ENCODE results near the gene KRT37. TPM values are rescaled to one million over a fixed set of nuclear protein-coding genes. Genes with fewer than 3 reads are reported as not detected.

Gene KRT37
- polyA plus RNA-seq, 3 donors, result not detected

DNA sequence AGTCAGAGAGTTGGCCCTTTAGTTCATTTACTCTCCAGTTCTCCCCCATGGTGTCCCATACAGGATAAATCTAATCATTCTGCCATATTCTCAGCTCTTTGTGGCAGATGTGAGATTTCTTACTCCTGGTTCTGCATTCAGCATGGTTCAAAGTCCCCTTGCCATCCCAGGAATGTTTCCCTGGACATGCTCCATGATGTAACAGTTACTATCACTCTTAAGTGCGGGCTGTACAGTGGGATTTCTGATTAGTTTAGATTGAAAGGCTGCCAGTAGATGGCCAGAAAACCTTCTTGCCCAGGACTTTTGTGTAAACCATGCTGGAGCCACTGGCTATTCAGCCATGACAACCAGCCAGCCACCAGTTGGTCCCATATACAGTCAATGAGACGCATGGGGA, 10.4 kb downstream of the KRT37 start:
- H3K27me3 Mint-ChIP-seq (ENCODE audit: low read depth in 3 of 3), result peaks cover 6 to 11% (median 8%) of the 10 kb centered on the region in 3 donors

DNA sequence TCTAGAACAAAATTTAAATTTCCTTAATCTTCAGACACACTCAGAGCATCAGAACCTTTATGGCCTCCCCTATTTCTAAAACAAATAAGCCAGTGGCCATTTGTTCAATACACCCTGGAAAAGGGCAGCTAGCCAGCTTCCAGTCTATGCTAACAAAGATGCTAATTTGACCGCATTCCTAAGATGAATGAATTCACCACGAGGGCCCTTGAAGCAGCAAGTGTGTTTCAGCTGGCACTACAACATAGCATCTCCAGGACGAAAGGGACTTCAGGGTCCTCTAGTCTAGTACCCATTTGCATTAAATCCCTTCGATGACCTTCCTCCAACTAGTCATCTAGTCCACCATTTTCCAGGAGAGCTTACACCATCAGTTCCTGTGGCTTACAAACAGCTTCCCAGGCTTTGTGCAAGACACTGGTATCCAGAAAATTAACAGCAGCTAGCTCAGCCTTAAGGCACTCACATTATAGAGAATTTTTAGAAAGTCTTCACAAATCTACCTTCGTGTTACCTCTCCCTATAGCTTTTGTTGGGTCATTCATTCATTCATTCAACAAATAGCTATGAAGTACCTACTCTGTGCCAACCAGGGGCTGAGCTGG, 10.9 kb downstream of the KRT37 start:
- TF ChIP-seq, protein P1, sequence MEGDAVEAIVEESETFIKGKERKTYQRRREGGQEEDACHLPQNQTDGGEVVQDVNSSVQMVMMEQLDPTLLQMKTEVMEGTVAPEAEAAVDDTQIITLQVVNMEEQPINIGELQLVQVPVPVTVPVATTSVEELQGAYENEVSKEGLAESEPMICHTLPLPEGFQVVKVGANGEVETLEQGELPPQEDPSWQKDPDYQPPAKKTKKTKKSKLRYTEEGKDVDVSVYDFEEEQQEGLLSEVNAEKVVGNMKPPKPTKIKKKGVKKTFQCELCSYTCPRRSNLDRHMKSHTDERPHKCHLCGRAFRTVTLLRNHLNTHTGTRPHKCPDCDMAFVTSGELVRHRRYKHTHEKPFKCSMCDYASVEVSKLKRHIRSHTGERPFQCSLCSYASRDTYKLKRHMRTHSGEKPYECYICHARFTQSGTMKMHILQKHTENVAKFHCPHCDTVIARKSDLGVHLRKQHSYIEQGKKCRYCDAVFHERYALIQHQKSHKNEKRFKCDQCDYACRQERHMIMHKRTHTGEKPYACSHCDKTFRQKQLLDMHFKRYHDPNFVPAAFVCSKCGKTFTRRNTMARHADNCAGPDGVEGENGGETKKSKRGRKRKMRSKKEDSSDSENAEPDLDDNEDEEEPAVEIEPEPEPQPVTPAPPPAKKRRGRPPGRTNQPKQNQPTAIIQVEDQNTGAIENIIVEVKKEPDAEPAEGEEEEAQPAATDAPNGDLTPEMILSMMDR (IDR thresholded peaks at IDR 0.05), result no peak
- Histone ChIP-seq H3K4me3 (replicated peaks in 1 of 3; ENCODE audit: low read depth in 2 of 3, low read length in 3 of 3) (no peak overlapping the region), H3K36me3 (replicated peaks in 1 of 2; ENCODE audit: control insufficient read depth in 1 of 2, insufficient read depth in 2 of 2, low read length in 2 of 2) (no peaks in the 10 kb centered on the region), H2AFZ (ENCODE audit: insufficient read depth, low read depth, low read length, poor library complexity, severe bottlenecking) (no peak overlapping the region), H4K20me1 (ENCODE audit: insufficient read depth, low read length) (no peaks in the 10 kb centered on the region), H3K4me1 (ENCODE audit: control insufficient read depth in 1 of 2, insufficient read depth in 2 of 2, low read length in 2 of 2) (peaks cover 4 to 5% of the 10 kb centered on the region in 2 donors), H3K27ac (ENCODE audit: low read depth in 1 of 2, low read length in 2 of 2) (no peak overlapping the region), H3K27me3 (ENCODE audit: control insufficient read depth in 2 of 2, insufficient read depth in 2 of 2, low read length in 2 of 2) (no peaks in the 10 kb centered on the region), H3K79me2 (ENCODE audit: insufficient read depth, low read length) (no peaks in the 10 kb centered on the region), H3K4me2 (replicated peaks; ENCODE audit: extremely low read depth, low read length, poor library complexity, severe bottlenecking) (no peak overlapping the region), H3K9ac (ENCODE audit: insufficient read depth, low read length, poor library complexity, severe bottlenecking) (no peak overlapping the region), H3K9me3 (replicated peaks in 1 of 2; ENCODE audit: control insufficient read depth in 1 of 2, insufficient read depth in 1 of 2, low read length in 2 of 2) (no peaks in the 10 kb centered on the region)
- Mint-ChIP-seq H3K27ac (no peak overlapping the region), H3K4me3 (no peak overlapping the region), H3K9me3 (no peaks in the 10 kb centered on the region), H3K4me1 (peaks cover 7% of the 10 kb centered on the region), H3K36me3 (no peaks in the 10 kb centered on the region), H3K27me3 (ENCODE audit: low read depth in 3 of 3) (peaks cover 6 to 9% (median 8%) of the 10 kb centered on the region in 3 donors)
- intact Hi-C loops (cut with micrococcal nuclease), result no loop called here
- 59% methylated on average over 4 of the region's 5 CpGs for WGBS (ENCODE audit: insufficient coverage)
- DNase-seq, result no peak

More for the DNA sequence above, 10.4 kb downstream of the KRT37 start:
- H3K27ac Mint-ChIP-seq, result no peak overlapping the region
- Histone ChIP-seq H3K79me2 (ENCODE audit: insufficient read depth, low read length) (no peaks in the 10 kb centered on the region), H3K9ac (ENCODE audit: insufficient read depth, low read length, poor library complexity, severe bottlenecking) (no peak overlapping the region), H3K4me3 (replicated peaks in 1 of 3; ENCODE audit: low read depth in 2 of 3, low read length in 3 of 3) (no peak overlapping the region), H3K27me3 (ENCODE audit: control insufficient read depth in 2 of 2, insufficient read depth in 2 of 2, low read length in 2 of 2) (no peaks in the 10 kb centered on the region), H3K4me2 (replicated peaks; ENCODE audit: extremely low read depth, low read length, poor library complexity, severe bottlenecking) (no peak overlapping the region), H2AFZ (ENCODE audit: insufficient read depth, low read depth, low read length, poor library complexity, severe bottlenecking) (no peak overlapping the region), H3K27ac (ENCODE audit: low read depth in 1 of 2, low read length in 2 of 2) (no peak overlapping the region), H3K4me1 (ENCODE audit: control insufficient read depth in 1 of 2, insufficient read depth in 2 of 2, low read length in 2 of 2) (peaks cover 4 to 5% of the 10 kb centered on the region in 2 donors), H3K36me3 (replicated peaks in 1 of 2; ENCODE audit: control insufficient read depth in 1 of 2, insufficient read depth in 2 of 2, low read length in 2 of 2) (no peaks in the 10 kb centered on the region), H3K9me3 (replicated peaks in 1 of 2; ENCODE audit: control insufficient read depth in 1 of 2, insufficient read depth in 1 of 2, low read length in 2 of 2) (no peaks in the 10 kb centered on the region), H4K20me1 (ENCODE audit: insufficient read depth, low read length) (no peaks in the 10 kb centered on the region)
- H3K9me3 Mint-ChIP-seq, result no peaks in the 10 kb centered on the region
- intact Hi-C loops (cut with micrococcal nuclease), result no loop called here
- DNase-seq, result no peak
- H3K36me3 Mint-ChIP-seq, result no peaks in the 10 kb centered on the region
- TF ChIP-seq, protein P1 (IDR thresholded peaks at IDR 0.05), result no peak
- WGBS (ENCODE audit: insufficient coverage), result no CpG with 5 or more reads among the region's 2 CpGs
- H3K4me1 Mint-ChIP-seq, result peaks cover 7% of the 10 kb centered on the region
- no peak overlapping the region for H3K4me3 Mint-ChIP-seq
